ENCODE data around the gene SMARCA1. TPM values are rescaled to one million over a fixed set of nuclear protein-coding genes. Genes with fewer than 3 reads are reported as not detected.

The SMARCA1 gene
- total and polyA plus RNA-seq, 2 of the 13 experiments (the other 11 are each of a cell fraction or from before 2014, with no cell fraction given) = 97.7 to 145 TPM

- in situ Hi-C loops (cut with HindIII; ENCODE audit: extremely low pct_ligation_motif_present, low pct_unique_long_range_greater_than_20kb) (no loop called here), intact Hi-C loops (cut with micrococcal nuclease; ENCODE audit: unreplicated experiment) (no loop called here)
- no TSS peak for BruUV-seq (replicated peaks)
- FAIRE-seq (no peak), ATAC-seq (no peak), DNase-seq (ENCODE audit: low spot score) (no peak)
- Histone ChIP-seq H3K27ac (ENCODE audit: extremely low read length, insufficient read depth, low read length) (no peak overlapping the region), H4K20me1 (ENCODE audit: insufficient read depth, low read length) (no peaks in the 10 kb centered on the region), H2AFZ (ENCODE audit: low read length) (no peak overlapping the region), H3K4me3 (replicated peaks in 1 of 3; ENCODE audit: insufficient read depth in 1 of 3, low read depth in 2 of 3, low read length in 3 of 3) (no peak overlapping the region), H3K27me3 (ENCODE audit: control insufficient read depth in 1 of 2, insufficient read depth in 2 of 2, low read length in 2 of 2) (no peaks in the 10 kb centered on the region), H3K9me3 (ENCODE audit: low read length) (no peaks in the 10 kb centered on the region), H3K79me2 (ENCODE audit: insufficient read depth, low read length) (no peaks in the 10 kb centered on the region), H3K36me3 (replicated peaks in 1 of 2; ENCODE audit: control insufficient read depth in 1 of 2, insufficient read depth in 2 of 2, low read length in 2 of 2) (peaks cover 2 to 32% of the 10 kb centered on the region in 2 experiments; a peak in 4 of 5 replicates), H3K4me1 (ENCODE audit: insufficient read depth, low read length) (no peaks in the 10 kb centered on the region), H3K9ac (ENCODE audit: insufficient read depth, low read depth, low read length) (no peak overlapping the region), H3K4me2 (ENCODE audit: low read depth, low read length) (no peak overlapping the region)
- ChIA-PET POLR2A (no interaction called here), CTCF (ENCODE audit: low intra/inter-chr PET ratio, low total read pairs) (no interaction called here)
- TF ChIP-seq CTCF (CRISPR knock-in tag; IDR thresholded peaks at IDR 0.05) = no peak
- TF ChIP-seq ZNF800 (CRISPR knock-in tag; IDR thresholded peaks at IDR 0.05) = no peak
- no peak for TF ChIP-seq PATZ1 (CRISPR knock-in tag; IDR thresholded peaks at IDR 0.05)
- TF ChIP-seq ZBTB25 (CRISPR knock-in tag; IDR thresholded peaks at IDR 0.05) = no peak
- no peak for TF ChIP-seq EZH2 (conservative IDR thresholded peaks at IDR 0.05; ENCODE audit: low read depth, low read length)
- TF ChIP-seq ZNF713 (CRISPR knock-in tag; IDR thresholded peaks at IDR 0.05) = no peak
- no peak for TF ChIP-seq MATR3 (CRISPR knock-in tag; IDR thresholded peaks at IDR 0.05)
- no peak for TF ChIP-seq KDM4B (CRISPR knock-in tag; IDR thresholded peaks at IDR 0.05)
- no peak for TF ChIP-seq ZNF441 (CRISPR knock-in tag; IDR thresholded peaks at IDR 0.05; ENCODE audit: borderline replicate concordance)
- no peak for TF ChIP-seq MAFF (IDR thresholded peaks at IDR 0.05; ENCODE audit: low read depth, low read length)
- TF ChIP-seq ZFP36L1 (CRISPR knock-in tag; IDR thresholded peaks at IDR 0.05) = no peak
- no peak for TF ChIP-seq BRCA1 (CRISPR knock-in tag; IDR thresholded peaks at IDR 0.05)
- 100% methylated on average over 1 of the region's 1 CpG for WGBS (ENCODE audit: low lambda C conversion rate)
Observed at GRCh38 chrX:129557844-129558480, 34.7 kb upstream of the SMARCA1 start.
